Brain pericyte (primary cell): ENCODE measurements around the gene SSC5D.

Experiments used
- DNase-seq: peaks from one replicate; pipeline ENCODE4 v3.0.0-alpha.2; 2012; ENCODE audit warnings: low read depth, low spot score

SSC5D gene

DNA sequence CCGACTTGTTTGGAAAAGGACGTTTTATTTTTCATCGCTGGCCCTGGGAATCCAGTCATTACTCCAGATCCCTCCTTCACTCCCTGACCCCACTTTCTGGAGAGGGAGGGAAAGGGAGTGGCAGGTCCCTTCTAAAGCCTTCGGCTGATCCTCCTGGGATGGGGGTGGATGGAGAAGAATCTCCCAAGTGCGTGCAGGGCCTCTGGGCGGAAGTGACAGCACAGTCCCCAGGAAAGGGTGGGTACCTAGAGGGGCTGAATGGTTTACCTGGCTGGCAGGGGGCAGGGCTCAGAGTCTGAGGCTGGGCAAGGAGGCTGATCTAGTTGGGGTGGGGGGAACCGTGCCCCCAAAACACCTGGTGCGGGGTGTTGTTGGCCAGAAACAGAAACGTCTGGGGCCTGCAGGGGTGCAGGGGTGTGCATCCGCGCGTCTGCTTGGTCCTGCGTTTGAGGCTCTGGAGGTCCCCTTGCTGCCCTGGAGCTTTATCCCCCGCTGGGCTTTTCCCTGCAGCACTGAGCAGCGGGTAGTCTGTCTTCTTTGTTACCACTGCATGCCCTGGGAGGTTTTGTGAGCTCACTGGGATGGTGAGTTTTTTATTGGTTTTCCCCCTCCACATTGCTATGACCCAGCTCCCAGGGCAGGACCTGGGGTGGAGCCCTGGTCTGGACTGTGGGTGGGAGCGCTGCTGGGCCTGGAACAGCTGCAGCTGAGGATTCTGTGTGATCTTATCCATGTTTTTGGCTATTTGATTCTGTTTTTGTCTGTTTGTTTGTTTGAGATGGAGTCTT is 14.8 kb upstream of the SSC5D start:
- DNase-seq: no peak

DNA sequence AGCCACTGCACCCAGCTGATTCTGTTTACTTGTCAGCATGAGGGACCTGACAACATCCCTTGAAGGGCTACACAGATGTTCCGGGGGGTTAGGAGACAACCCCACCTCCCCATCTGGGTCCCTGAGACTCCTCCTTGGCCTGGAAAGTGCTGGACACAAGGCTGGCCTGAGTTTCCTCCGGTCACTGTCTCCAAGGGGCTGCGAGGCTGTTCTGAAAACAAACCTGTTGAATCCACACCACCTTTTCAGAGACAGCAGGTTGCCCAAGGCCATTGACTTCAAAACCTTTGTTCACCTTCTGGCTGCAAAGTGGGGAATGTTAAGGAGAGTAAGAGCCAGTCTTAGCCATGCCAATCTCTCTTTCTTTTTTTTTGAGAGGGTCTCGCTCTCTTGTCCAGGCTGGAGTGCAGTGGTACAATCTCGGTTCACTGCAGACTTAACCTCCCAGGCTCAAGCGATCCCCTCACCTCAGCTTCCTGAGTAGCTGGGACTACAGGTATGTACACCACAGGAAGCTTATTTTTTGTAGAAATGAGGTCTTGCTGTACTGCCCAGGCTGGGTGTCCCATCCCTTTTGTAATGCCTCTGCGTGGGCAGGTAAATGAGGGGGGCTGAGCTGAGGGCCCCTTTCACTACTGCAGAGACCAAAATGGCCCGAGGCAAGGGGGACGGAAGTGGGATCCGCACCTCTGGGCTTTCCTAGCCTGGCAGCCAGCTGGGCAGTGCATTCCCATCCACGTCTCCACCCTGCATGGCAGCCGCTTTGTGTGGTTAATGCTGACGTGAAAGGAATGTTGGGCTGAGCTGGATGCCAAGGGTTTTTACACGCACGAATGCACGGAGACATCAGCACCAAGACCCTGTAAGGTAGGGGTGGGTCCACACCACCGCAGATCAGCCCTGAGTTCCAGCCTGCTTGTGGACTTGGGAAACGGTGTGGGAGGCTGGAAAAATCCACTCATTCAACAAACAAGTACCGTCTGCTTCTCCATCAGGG is 13.7 kb upstream of the SSC5D start:
- no peak for DNase-seq

DNA sequence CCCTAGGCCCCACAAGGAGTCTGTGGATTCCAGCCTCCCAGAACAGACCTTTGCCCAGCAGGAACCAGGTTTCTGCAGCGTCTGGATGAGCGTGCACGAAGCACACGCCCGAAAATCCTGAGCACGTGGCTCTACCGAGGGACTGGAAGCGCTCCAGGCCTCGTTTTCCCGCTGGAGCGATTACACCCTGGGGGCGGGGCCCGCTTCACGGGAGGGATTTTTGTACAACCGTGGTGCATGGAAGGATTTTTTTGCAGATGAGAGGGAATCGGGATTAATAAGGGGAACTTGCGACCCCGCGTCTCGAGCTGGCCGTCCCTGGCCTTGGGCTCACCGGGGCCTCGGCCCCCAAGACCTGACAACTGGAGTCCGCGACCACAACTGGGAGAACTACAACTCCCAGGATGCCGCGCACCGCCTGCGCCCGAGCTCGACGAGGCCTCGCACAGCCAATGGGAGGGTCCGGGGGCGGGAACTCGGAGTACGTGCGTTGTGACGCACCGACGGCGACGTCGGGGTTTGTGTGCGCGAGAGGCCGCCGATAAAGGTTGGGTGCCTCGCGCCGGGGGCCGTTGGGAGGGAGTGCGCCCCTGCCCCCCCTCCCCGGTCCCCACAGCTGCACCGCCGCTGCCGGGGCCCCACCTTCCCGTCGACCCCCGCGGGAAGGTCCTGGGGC is 12.0 kb upstream of the SSC5D start, which contains the start of gene ZNF628:
ZNF628 (plus strand) TSS at position 518 of the 676 bp plus-strand sequence. CDS start 3,294 bp downstream, outside the sequence.
- DNase-seq: peak; percentile 90

DNA sequence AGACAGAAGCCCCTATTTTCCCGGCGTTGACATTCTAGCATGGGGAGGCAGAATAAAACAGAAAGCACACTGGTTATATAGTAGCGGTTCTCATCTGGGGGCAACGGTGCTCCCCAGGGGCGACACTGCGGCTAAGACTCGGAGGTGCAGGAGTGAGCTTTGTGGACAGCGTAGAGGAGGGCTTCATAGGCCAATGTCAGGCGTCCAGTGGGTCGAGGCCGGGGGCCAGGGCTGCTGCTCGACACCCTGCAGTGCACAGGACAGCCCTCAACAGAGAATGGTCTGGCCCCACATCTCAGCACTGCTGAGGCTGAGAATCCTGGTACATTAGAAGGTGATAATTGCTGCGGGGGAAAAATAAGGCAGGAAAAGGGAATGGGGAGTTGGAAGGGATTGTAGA is 10.3 kb upstream of the SSC5D start:
- DNase-seq: no peak

DNA sequence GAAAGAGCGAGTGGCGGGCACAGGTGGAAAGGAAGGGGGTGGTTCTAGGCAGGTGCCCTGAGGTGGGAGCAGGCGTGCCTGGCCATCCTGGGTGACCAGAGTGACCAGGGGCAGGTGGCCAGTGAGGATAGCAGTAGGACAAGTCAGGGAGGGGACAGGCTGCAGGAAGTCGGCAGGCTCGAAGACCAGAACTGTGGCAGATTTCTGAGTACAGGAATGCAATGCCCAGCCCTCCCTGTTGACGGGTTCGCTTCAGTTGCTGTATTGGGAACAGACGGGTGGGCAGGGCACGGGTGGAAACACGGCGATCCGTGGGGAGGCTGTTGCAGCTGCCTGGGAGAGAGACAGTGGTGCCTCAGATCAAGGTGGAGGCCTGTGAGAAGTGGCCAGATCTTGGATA is 9.9 kb upstream of the SSC5D start:
- DNase-seq: no peak

DNA sequence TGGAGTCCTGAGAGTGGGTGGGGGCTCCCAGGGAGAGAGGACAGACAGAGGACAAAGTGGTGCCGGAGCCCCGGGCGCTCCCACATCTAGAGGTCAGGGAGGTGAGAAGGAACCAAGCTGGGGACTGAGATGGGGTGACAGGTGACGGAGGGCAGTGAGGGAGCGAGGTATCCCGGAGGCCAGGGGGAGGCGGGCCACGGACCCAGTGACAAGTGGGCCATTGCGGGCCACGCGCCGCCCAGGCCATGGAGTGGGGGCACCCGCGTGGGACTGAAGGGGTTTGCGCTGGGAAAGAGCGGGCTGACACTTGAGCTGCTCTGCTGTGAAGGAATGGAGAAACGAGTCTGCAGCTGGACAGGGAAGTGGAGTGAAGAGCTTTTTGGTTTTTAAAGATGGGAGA is 9.2 kb upstream of the SSC5D start:
- no peak for DNase-seq

DNA sequence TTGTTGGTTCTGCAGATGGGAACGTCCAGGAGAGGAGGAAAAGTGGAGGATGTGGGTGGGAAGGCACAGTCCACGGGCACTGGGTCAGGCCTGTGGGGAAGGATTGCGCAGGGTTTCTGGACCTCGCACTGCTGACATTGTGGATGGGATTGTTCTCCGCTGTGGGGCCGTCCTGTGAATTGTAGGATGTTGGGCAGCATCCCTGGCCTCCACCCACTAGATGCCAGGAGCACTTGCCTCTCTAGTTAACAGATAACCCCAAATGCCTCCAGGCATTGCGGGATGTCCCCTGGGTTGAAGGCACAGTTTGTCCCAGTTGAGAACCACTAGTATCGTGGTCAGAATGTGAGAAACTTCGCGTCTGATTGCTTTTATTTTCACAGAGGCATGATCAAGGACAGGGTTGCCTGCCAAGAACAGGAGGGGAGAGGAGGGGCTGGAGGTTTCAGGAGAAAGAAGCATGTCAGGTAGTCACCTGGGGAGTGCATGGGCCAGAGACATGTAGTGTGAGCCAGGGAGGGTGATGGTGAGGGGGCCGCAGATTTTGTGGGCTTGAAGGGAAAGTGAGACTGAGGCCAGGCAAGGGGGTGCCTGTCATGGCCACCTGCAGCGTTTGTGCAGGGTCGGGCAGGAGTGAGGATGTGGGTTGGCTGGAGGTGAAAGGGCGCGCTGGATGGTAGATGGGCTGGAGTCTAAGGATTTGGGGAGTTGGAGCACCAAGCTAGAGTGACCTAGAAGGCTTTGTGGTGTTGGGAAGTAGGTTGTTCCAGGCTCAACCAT is 8.6 kb upstream of the SSC5D start:
- DNase-seq: no peak

DNA sequence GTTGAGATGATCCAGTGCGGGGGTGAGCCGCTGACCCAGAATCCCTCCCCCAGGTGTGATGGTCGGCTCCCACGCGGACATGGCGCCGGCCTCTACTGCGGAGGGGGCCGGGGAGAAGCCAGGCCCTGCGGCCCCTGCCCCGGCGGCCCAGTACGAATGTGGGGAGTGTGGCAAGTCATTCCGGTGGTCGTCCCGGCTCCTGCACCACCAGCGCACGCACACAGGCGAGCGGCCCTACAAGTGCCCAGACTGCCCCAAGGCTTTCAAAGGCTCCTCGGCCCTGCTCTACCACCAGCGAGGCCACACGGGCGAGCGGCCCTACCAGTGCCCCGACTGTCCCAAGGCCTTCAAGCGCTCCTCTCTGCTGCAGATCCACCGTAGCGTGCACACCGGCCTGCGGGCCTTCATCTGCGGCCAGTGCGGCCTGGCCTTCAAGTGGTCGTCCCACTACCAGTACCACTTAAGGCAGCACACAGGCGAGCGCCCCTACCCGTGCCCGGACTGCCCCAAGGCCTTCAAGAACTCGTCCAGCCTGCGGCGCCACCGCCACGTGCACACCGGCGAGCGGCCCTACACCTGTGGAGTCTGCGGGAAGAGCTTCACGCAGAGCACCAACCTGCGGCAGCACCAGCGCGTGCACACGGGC is 7.0 kb upstream of the SSC5D start:
- no peak for DNase-seq

DNA sequence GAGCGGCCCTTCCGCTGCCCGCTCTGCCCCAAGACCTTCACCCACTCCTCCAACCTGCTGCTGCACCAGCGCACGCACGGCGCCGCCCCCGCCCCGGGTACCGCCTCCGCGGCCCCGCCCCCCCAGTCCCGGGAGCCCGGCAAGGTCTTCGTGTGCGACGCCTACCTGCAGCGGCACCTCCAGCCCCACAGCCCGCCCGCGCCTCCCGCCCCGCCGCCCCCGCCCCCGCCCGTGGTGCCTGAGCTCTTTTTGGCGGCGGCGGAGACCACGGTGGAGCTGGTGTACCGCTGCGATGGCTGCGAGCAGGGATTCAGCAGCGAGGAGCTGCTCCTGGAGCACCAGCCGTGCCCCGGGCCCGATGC is 6.5 kb upstream of the SSC5D start:
- DNase-seq: no peak

DNA sequence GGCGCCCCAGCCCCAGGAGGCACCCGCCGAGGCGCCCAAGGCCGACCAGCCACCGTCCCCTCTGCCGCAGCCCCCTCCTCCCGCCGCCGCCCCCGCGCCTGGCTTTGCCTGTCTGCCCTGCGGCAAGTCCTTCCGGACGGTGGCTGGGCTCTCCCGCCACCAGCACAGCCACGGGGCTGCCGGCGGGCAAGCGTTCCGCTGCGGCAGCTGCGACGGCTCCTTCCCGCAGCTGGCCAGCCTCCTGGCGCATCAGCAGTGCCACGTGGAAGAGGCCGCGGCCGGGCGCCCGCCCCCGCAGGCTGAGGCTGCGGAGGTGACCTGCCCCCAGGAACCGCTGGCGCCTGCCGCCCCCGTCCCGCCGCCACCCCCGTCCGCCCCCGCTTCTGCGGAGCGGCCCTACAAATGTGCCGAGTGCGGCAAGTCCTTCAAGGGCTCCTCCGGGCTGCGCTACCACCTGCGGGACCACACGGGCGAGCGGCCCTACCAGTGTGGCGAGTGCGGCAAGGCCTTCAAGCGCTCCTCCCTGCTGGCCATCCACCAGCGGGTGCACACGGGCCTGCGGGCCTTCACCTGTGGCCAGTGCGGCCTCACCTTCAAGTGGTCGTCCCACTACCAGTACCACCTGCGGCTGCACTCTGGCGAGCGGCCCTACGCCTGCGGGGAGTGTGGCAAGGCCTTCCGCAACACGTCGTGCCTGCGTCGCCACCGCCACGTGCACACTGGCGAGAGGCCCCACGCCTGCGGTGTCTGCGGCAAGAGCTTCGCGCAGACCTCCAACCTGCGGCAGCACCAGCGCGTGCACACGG is 5.9 kb upstream of the SSC5D start:
- DNase-seq: no peak

DNA sequence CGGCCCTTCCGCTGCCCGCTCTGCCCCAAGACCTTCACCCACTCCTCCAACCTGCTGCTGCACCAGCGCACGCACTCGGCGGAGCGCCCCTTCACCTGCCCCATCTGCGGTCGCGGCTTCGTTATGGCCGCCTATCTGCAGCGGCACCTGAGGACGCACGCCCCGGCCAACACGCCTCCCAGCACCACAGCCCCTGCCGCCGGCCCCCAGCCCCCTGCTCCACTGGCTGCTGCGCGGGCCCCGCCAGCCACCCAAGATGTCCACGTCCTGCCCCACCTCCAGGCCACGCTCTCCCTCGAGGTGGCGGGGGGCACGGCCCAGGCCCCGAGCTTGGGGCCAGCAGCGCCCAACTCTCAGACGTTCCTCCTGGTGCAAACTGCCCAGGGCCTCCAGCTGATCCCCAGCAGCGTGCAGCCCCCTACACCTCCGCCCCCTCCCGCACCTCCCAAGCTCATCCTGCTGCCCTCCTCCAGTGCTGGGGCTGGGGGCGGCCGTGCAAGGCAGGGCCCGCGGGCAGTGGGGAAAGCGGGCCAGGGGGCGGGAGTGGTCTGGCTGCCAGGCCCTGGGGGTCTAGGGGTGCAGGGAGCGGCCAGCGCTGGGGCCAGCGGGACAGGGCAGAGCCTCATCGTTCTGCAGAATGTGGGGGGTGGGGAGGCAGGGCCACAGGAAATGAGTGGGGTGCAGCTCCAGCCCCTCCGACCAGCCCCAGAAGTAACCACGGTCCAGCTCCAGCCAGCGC is 5.1 kb upstream of the SSC5D start:
- no peak for DNase-seq

DNA sequence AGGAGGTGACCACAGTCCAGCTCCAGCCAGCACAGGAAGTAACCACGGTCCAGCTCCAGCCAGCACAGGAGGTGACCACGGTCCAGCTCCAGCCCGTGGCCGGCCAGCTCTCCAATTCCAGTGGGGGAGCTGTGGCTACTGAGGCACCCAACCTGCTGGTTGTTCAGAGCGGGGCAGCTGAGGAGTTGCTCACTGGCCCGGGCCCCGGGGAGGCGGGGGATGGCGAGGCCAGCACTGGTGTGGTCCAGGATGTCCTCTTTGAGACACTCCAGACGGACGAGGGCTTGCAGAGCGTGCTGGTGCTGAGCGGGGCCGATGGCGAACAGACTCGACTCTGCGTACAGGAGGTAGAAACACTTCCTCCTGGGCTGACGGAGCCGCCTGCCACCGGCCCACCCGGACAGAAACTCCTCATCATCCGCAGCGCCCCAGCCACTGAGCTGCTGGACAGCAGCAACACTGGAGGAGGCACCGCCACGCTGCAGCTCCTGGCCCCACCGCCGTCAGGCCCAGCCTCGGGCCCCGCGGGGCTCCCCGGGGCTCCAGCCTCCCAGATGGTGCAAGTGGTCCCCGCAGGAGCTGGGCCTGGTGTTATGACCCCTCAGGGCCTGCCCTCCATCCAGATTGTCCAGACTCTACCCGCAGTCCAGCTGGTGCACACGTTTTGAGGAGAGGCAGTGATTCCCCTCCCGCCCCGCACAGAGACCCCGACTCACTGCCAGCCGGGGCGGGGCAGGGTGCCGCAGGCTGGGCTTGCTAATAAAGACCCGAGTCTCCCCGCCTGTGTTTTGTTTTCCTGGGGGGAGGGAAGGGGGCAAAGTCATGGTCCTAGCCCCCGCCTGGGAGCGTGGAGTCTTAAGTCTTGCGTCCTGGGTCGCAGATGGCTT is 4.3 kb upstream of the SSC5D start:
- no peak for DNase-seq

DNA sequence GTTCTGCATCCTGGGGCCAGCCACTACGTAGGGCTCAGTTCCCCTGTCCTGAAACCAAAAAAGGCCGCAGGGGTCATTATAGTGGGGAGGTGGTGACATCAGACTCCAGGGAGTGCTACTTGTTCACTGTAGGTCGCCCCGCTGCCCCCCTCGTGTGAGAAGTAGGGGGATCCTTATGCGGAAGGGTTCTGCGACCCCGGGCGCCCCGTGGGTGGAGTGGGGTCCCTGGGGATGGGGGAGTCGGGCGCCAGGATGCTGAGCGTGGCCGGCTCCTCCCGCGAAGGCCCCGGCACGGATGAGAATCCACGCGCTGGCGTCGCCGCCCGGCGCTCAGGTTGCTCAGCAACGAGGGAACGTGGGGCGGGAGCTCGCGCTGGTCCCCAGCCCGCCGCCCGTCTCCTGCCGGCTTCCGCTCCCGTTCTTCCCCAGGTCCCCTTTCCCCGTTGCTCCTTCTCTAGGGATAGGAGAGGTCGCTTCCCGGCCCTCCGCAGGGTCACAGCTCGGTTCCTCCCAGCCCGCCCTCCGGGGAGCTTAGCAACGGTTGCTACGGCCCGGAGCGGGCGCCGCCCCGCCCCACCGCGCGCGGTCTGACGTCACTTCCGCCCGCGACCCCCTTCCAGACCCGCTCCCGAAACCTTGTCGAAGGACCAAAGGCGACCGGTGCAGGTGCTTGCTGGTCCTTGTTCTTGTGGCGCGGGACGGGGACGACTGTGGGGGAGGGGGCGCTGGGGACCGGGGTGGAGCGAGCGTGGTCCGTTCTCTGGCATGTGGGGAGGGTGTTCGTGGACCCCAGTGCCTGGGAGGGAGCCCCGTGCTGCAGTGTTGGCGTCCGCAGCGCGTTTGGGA is 3.4 kb upstream of the SSC5D start, which contains the start of gene NAT14:
NAT14 (plus strand) TSS at position 596 of the 846 bp plus-strand sequence. CDS start 521 bp downstream, outside the sequence.
- DNase-seq: no peak

DNA sequence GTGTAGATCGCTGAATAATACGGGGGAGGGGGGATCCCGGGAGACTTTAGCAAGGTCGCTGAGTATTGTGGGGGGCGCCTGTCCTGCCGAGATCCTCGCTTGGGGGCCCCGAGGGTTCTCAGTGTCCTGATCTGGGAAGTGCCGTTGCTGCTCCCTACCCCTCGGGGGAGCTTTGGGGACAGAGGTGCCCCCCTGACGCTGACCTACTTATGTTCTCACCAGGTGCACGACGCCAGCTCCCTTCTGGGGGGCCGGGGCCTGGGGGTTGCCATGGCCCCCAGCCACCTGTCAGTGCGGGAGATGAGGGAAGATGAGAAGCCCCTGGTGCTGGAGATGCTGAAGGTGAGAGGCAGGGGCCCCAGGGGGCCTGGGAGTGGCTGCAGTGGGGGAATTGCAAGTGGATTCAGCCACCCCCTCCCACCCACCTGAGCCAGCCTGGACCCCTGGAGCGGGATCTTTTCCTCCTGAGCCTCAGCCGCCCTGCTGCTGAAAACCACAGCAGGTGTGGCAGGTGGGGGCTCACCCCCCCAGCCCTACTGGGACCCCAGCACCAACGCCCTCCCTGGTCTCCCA is 2.7 kb upstream of the SSC5D start:
- DNase-seq: no peak

DNA sequence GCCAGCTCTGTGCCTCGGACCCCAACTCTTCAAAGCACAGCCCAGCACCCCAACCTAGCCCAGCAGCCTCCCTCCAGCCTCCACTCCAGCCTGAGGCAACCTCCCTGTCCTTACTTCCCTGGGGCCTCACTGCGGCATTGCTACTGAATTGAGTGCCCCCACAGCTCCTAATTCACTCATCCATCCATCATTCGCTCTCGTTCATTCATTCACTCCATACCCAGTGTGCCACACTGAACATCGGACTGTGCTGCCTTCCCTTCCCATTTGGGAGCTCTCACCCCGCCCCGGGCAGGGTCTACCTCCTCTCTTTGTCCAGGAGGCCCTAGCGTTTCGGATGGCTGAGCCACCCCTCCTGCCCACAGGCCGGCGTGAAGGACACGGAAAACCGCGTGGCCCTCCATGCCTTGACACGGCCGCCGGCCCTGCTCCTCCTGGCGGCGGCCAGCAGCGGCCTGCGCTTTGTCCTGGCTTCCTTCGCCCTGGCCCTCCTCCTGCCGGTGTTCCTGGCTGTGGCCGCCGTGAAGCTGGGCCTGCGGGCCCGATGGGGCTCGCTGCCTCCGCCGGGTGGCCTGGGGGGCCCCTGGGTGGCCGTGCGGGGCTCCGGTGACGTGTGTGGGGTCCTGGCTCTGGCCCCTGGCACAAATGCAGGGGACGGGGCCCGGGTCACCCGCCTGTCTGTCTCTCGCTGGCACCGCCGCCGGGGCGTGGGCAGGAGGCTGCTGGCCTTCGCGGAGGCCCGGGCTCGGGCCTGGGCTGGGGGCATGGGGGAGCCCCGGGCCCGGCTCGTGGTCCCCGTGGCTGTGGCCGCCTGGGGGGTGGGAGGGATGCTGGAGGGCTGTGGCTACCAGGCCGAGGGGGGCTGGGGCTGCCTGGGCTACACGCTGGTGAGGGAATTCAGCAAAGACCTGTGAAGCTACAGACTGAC is 1.9 kb upstream of the SSC5D start:
- DNase-seq: no peak
